ENCODE measurements around the gene INHBA. TPM values are rescaled to one million over a fixed set of nuclear protein-coding genes. Genes with fewer than 3 reads are reported as not detected.
A peak's percentile ranks its signal among the peaks of the same experiment; 100 is the strongest.

The INHBA gene
- total and polyA plus RNA-seq, 9 of the 15 experiments (the other 6 are each of a cell fraction or from before 2014, with no cell fraction given) = 0.02 to 0.04 TPM; not detected in 7

DNA sequence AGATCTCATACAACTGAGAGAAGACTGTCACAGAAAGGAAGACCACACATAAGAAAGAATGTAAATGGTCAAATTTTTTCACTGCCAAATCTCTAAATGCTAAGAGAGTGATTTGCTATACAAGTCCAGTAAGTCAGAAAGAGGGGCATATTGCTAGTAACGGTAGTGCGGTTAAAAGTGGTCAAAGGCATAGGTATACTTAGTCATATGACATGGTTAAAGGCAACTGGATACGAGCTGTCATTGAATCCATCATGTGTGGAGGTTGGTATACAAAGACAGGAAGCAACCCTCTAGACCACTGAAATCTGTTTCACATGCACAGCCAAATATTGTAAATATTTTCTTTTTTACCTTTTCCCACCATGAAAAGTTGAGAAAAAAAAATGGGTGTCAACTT is 4.8 kb downstream of the INHBA start:
- H2AFZ ChIP-seq (ENCODE audit: low read depth, low read length) = no peak overlapping the region
- H3K27me3 ChIP-seq (ENCODE audit: control insufficient read depth in 2 of 2, insufficient read depth in 2 of 2, low read length in 2 of 2) = no peaks in the 10 kb centered on the region; a peak in 1 of 5 replicates
- TF ChIP-seq FOXK1 (CRISPR knock-in tag; IDR thresholded peaks at IDR 0.05; ENCODE audit: borderline replicate concordance) (no peak), BHLHE40 (IDR thresholded peaks at IDR 0.05; ENCODE audit: low read length) (no peak), CC2D1A (IDR thresholded peaks at IDR 0.05) (no peak)
- DNase-seq (ENCODE audit: extremely low read depth in 1 of 4, low spot score in 3 of 4) (no peak), FAIRE-seq (no peak), ATAC-seq (no peak)
- H3K4me2 ChIP-seq (ENCODE audit: insufficient read depth, low read length) = no peak overlapping the region
- no peaks in the 10 kb centered on the region for H3K4me1 ChIP-seq (replicated peaks in 1 of 2; ENCODE audit: control insufficient read depth in 2 of 2, insufficient read depth in 2 of 2, low read length in 2 of 2)
- in situ Hi-C loops (cut with MboI) (no loop called here), intact Hi-C loops (cut with micrococcal nuclease) (loop anchor here (5.0 to 10.0 kb wide), 2 partner anchors 693 to 1371 kb away; no protein-coding TSS in a partner anchor)
- ChIA-PET POLR2A (no interaction called here), CTCF (ENCODE audit: low intra/inter-chr PET ratio) (no interaction called here)
- no peak overlapping the region for H3K4me3 ChIP-seq
- no peaks in the 10 kb centered on the region for H3K9me3 ChIP-seq (replicated peaks; ENCODE audit: control insufficient read depth, insufficient read depth, low read depth, low read length)
- no peaks in the 10 kb centered on the region for H4K20me1 ChIP-seq (replicated peaks; ENCODE audit: control insufficient read depth, insufficient read depth, low read length)
- H3K27ac ChIP-seq (ENCODE audit: extremely low read depth, low read depth, low read length) = no peak overlapping the region
- H3K79me2 ChIP-seq (ENCODE audit: control insufficient read depth, insufficient read depth, low read length) = no peaks in the 10 kb centered on the region
- 0% methylated on average over 3 of the region's 3 CpGs for whole genome bisulfite sequencing (ENCODE audit: insufficient coverage, low coverage, missing lambda C conversion rate)
- H3K9ac ChIP-seq (ENCODE audit: insufficient read depth in 1 of 2, low read depth in 2 of 2, low read length in 2 of 2) = no peak overlapping the region
- no peaks in the 10 kb centered on the region for H3K36me3 ChIP-seq (ENCODE audit: control insufficient read depth, insufficient read depth, low read length)
- no TSS peak for BruUV-seq (replicated peaks)
- H3K9me1 ChIP-seq (ENCODE audit: control insufficient read depth, insufficient read depth, low read length) = no peaks in the 10 kb centered on the region

DNA sequence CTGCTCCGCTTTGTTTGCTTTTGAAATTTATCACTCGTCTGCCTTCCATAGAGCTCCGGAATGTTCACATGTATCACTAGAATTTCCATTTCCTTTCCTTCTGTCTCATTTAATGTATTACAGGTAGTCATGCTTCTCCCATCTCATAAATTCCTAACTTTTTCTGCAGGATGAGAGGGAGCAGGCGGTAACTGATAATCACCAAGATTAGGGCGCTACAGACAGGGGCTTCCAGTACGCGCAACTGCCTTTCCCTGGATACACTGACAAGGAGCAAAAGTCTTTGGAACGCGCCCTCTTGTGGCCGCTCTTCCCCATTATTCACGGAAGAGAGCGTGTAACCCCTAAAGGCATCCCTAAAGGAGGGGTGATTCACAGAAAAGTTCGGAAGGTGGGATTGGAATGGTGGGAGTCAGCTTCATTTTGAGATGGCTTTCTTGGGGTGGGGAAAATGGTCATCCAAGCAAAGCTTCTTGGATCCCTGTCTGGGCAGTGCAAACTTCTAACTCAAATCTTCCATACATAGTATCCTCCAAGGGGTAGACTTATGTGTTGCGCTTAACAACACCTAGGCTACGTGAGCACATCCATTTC is 6.5 kb downstream of the INHBA start:
- H3K4me1 ChIP-seq (replicated peaks in 1 of 2; ENCODE audit: control insufficient read depth in 2 of 2, insufficient read depth in 2 of 2, low read length in 2 of 2) = no peaks in the 10 kb centered on the region
- DNase-seq (ENCODE audit: extremely low read depth in 1 of 4, low spot score in 3 of 4) = peak; percentile 43 to 67 (median 48)
- no peak overlapping the region for H2AFZ ChIP-seq (ENCODE audit: low read depth, low read length)
- no TSS peak for BruUV-seq (replicated peaks)
- ChIA-PET CTCF (ENCODE audit: low intra/inter-chr PET ratio) (interaction anchor here (0.7 to 1.0 kb wide), 2 partner anchors 1367 to 1368 kb away, joined by 3 read pairs; no protein-coding TSS in a partner anchor), POLR2A (no interaction called here)
- FAIRE-seq = peak; percentile 82
- H3K27ac ChIP-seq (ENCODE audit: extremely low read depth, low read depth, low read length) = no peak overlapping the region
- in situ Hi-C loops (cut with MboI) = no loop called here
- H3K79me2 ChIP-seq (ENCODE audit: control insufficient read depth, insufficient read depth, low read length) = no peaks in the 10 kb centered on the region
- H3K9me3 ChIP-seq (replicated peaks; ENCODE audit: control insufficient read depth, insufficient read depth, low read depth, low read length) = no peaks in the 10 kb centered on the region
- intact Hi-C loops (cut with micrococcal nuclease) = loop anchor here (2.0 to 10.0 kb wide), 3 partner anchors 692 to 1464 kb away; no protein-coding TSS in a partner anchor
- no peak overlapping the region for H3K4me3 ChIP-seq
- no peaks in the 10 kb centered on the region for H3K36me3 ChIP-seq (ENCODE audit: control insufficient read depth, insufficient read depth, low read length)
- H4K20me1 ChIP-seq (replicated peaks; ENCODE audit: control insufficient read depth, insufficient read depth, low read length) = no peaks in the 10 kb centered on the region
- WGBS (ENCODE audit: insufficient coverage, low coverage, missing lambda C conversion rate) = 3% methylated on average over 15 of the region's 15 CpGs
- peak; percentile 95 for ATAC-seq
- no peak overlapping the region for H3K4me2 ChIP-seq (ENCODE audit: insufficient read depth, low read length)
- no peaks in the 10 kb centered on the region; a peak in 1 of 5 replicates for H3K27me3 ChIP-seq (ENCODE audit: control insufficient read depth in 2 of 2, insufficient read depth in 2 of 2, low read length in 2 of 2)
- H3K9me1 ChIP-seq (ENCODE audit: control insufficient read depth, insufficient read depth, low read length) = no peaks in the 10 kb centered on the region
- no peak overlapping the region for H3K9ac ChIP-seq (ENCODE audit: insufficient read depth in 1 of 2, low read depth in 2 of 2, low read length in 2 of 2)
- TF ChIP-seq, protein P1, sequence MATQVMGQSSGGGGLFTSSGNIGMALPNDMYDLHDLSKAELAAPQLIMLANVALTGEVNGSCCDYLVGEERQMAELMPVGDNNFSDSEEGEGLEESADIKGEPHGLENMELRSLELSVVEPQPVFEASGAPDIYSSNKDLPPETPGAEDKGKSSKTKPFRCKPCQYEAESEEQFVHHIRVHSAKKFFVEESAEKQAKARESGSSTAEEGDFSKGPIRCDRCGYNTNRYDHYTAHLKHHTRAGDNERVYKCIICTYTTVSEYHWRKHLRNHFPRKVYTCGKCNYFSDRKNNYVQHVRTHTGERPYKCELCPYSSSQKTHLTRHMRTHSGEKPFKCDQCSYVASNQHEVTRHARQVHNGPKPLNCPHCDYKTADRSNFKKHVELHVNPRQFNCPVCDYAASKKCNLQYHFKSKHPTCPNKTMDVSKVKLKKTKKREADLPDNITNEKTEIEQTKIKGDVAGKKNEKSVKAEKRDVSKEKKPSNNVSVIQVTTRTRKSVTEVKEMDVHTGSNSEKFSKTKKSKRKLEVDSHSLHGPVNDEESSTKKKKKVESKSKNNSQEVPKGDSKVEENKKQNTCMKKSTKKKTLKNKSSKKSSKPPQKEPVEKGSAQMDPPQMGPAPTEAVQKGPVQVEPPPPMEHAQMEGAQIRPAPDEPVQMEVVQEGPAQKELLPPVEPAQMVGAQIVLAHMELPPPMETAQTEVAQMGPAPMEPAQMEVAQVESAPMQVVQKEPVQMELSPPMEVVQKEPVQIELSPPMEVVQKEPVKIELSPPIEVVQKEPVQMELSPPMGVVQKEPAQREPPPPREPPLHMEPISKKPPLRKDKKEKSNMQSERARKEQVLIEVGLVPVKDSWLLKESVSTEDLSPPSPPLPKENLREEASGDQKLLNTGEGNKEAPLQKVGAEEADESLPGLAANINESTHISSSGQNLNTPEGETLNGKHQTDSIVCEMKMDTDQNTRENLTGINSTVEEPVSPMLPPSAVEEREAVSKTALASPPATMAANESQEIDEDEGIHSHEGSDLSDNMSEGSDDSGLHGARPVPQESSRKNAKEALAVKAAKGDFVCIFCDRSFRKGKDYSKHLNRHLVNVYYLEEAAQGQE (IDR thresholded peaks at IDR 0.05; ENCODE audit: borderline replicate concordance) = peak; percentile 35; the same call in 1 of the 2 replicates
- TF ChIP-seq, protein P1 (CRISPR knock-in tag; IDR thresholded peaks at IDR 0.05; ENCODE audit: low read depth) = no peak
